ENCODE data around the gene BEST1. TPM values are rescaled to one million over a fixed set of nuclear protein-coding genes. Genes with fewer than 3 reads are reported as not detected.

BEST1 gene
- total RNA-seq, 1 experiment from 2014 or later, result 2.3 TPM

DNA sequence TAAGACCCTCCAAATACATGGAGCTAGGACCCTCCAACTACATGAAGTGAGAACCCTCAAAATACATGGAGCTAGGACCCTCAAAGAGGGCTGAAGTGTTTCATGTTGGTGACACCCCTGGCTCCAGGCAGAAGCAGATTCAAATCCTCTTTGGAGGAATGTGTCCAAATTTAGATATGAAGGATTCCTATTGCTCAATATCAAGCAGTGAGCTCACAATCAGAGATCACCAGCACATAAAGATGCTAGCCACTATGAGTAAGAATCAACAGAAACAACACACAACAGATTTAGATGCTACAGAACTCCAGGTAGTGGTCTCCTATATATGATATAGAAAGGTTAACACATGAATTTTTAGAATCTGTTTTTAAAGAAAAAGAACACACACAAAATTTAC, 21.5 kb upstream of the BEST1 start:
- CTCF ChIA-PET, result interaction anchor here (0.6 to 3.7 kb wide), 4 partner anchors 19 to 1048 kb away, joined by 3 to 19 read pairs (median 10); no protein-coding TSS in a partner anchor
- no peaks in the 10 kb centered on the region for H3K9me3 ChIP-seq (ENCODE audit: control insufficient read depth in 1 of 2, insufficient read depth in 1 of 2, low read depth in 1 of 2, low read length in 2 of 2)
- no peak overlapping the region for H3K4me2 ChIP-seq (ENCODE audit: low read length)
- no peak overlapping the region for H3K4me3 ChIP-seq (replicated peaks in 1 of 2; ENCODE audit: low read depth in 1 of 2, low read length in 2 of 2)
- no peaks in the 10 kb centered on the region for H3K27me3 ChIP-seq (ENCODE audit: insufficient read depth, low read length)
- POLR2A ChIA-PET, result no interaction called here
- H4K20me1 ChIP-seq (ENCODE audit: insufficient read depth), result no peaks in the 10 kb centered on the region
- RAD21 ChIA-PET (ENCODE audit: low non-redundant PET in 1 of 2, low total read pairs in 2 of 2, uncharacterized antibody in 2 of 2, unreplicated experiment in 2 of 2), result no interaction called here
- no peak overlapping the region for H2AFZ ChIP-seq (ENCODE audit: low read depth, low read length, poor library complexity, severe bottlenecking)
- H3K4me1 ChIP-seq (ENCODE audit: control insufficient read depth in 1 of 2, insufficient read depth in 2 of 2, low read length in 2 of 2), result no peaks in the 10 kb centered on the region
- H3K79me2 ChIP-seq (ENCODE audit: insufficient read depth, low read length), result no peaks in the 10 kb centered on the region
- intact Hi-C loops (cut with micrococcal nuclease), result no loop called here
- BruUV-seq (replicated peaks), result no TSS peak
- no peak overlapping the region for H3K9ac ChIP-seq (ENCODE audit: low read length)
- no peaks in the 10 kb centered on the region for H3K36me3 ChIP-seq (ENCODE audit: control insufficient read depth in 1 of 2, insufficient read depth in 2 of 2, low read length in 2 of 2)
- no peaks in the 10 kb centered on the region for H3K9me2 ChIP-seq (ENCODE audit: insufficient read depth)
- H3K27ac ChIP-seq (ENCODE audit: low read depth, low read length), result no peak overlapping the region
- ATAC-seq, result no peak
- no peak for DNase-seq (ENCODE audit: low read depth, low spot score)
- TF ChIP-seq TCF7L2 (IDR thresholded peaks at IDR 0.05; ENCODE audit: borderline replicate concordance, extremely low read depth, insufficient read depth, insufficient read length), result no peak
- TF ChIP-seq JUND (IDR thresholded peaks at IDR 0.05), result no peak
- no peak for TF ChIP-seq CEBPB (IDR thresholded peaks at IDR 0.05; ENCODE audit: low read depth)
- TF ChIP-seq SRF (IDR thresholded peaks at IDR 0.05; ENCODE audit: low read depth), result no peak
- TF ChIP-seq RAD21 (IDR thresholded peaks at IDR 0.05; ENCODE audit: low read depth), result no peak
- TF ChIP-seq, protein P1, sequence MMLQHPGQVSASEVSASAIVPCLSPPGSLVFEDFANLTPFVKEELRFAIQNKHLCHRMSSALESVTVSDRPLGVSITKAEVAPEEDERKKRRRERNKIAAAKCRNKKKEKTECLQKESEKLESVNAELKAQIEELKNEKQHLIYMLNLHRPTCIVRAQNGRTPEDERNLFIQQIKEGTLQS (IDR thresholded peaks at IDR 0.05), result no peak
- TF ChIP-seq ZBTB33 (IDR thresholded peaks at IDR 0.05; ENCODE audit: extremely low read depth, insufficient replicate concordance, low read length), result no peak
- no peak for TF ChIP-seq MAX (IDR thresholded peaks at IDR 0.05)
- TF ChIP-seq POLR2A (IDR thresholded peaks at IDR 0.05; ENCODE audit: borderline replicate concordance, extremely low read depth, insufficient read depth, insufficient read length), result no peak
- TF ChIP-seq CTCF (IDR thresholded peaks at IDR 0.05 in 2 of 3, conservative IDR thresholded peaks at IDR 0.05 in 1 of 3; ENCODE audit: borderline replicate concordance in 1 of 3, insufficient read depth in 1 of 3, low read depth in 2 of 3, low read length in 2 of 3), result no peak
- no peak for TF ChIP-seq SP1 (IDR thresholded peaks at IDR 0.05; ENCODE audit: low read depth)
- no peak for TF ChIP-seq YY1 (IDR thresholded peaks at IDR 0.05; ENCODE audit: extremely low read depth, insufficient replicate concordance, low read depth, low read length)
- TF ChIP-seq FOSL1 (IDR thresholded peaks at IDR 0.05; ENCODE audit: low read depth), result no peak
- TF ChIP-seq EZH2 (IDR thresholded peaks at IDR 0.05), result no peak
- no peak for TF ChIP-seq ELF1 (IDR thresholded peaks at IDR 0.05; ENCODE audit: borderline replicate concordance, low read depth)
- no peak for TF ChIP-seq SIN3A (IDR thresholded peaks at IDR 0.05; ENCODE audit: low read depth)
- no peak for TF ChIP-seq REST (IDR thresholded peaks at IDR 0.05; ENCODE audit: low read depth)

Data from HCT116 (cell line).